GM12892 (cell line): ENCODE measurements around the gene TCEA2.

Experiments
- POLR2A ChIP-seq: IDR thresholded peaks from 2 replicates; pipeline ENCODE4 v1.6.1; 2011; ENCODE audit warnings: low read depth, low read length, control low read depth
- POLR2AphosphoS5 ChIP-seq: IDR thresholded peaks from 2 replicates; pipeline ENCODE4 v1.6.1; 2011; ENCODE audit warnings: low read depth, low read length, control low read depth
- TAF1 ChIP-seq: IDR thresholded peaks from 2 replicates; pipeline ENCODE4 v1.6.1; 2011; ENCODE audit warnings: low read depth, mild to moderate bottlenecking, control low read depth, low read length, borderline replicate concordance

GRCh38 chr20:64062276-64062595 is 762 bp upstream of the TCEA2 start:
- no peak for TF ChIP-seq POLR2A
- TF ChIP-seq POLR2AphosphoS5: no peak
- TF ChIP-seq TAF1: no peak
